BJ (cell line): Measurements from ENCODE around the gene IFNGR2. TPM values are rescaled to one million over a fixed set of nuclear protein-coding genes. Genes with fewer than 3 reads are reported as not detected.

ENCODE experiments used
- CTCF ChIA-PET: fragments of 350-600 bp; formaldehyde crosslinking; extraction: SDS; loops from one replicate; lab custom pipeline; 2021; ENCODE audit warnings: antibody characterized with exemption, inconsistent platforms; lab: Yijun Ruan, JAX
- POLR2A ChIA-PET: fragments of 300-600 bp; sonication (Branson Sonifier 250); formaldehyde crosslinking; extraction: SDS; loops from one replicate; lab custom pipeline; 2021; ENCODE audit warnings: antibody characterized with exemption; lab: Charles Lee
- DNase-seq: peaks from one replicate; pipeline ENCODE4 v3.0.0-alpha.2; 2011; ENCODE audit warnings: low read depth
- H3K27me3 ChIP-seq: 2 replicates; pipeline ENCODE4 v1.6.0; 2011; ENCODE audit warnings: low read length; ENCODE audit not compliant: control insufficient read depth, insufficient read depth
- H3K36me3 ChIP-seq: 2 replicates; pipeline ENCODE4 v1.5.1; 2011; ENCODE audit warnings: low read length; ENCODE audit not compliant: control insufficient read depth, insufficient read depth
- H3K4me3 ChIP-seq: 2 replicates; pipeline ENCODE4 v1.5.1; 2011; ENCODE audit warnings: low read depth, mild to moderate bottlenecking, control low read depth, low read length
- CTCF ChIP-seq: IDR thresholded peaks from 2 replicates; pipeline ENCODE4 v1.5.1; 2011; ENCODE audit warnings: low read depth, mild to moderate bottlenecking, control low read depth, inconsistent platforms, low read length, moderate library complexity; ENCODE audit not compliant: insufficient read depth
- polyA minus RNA-seq: library from RNA; depleted of rRNA, polyadenylated mRNA; stranded (reverse); fragments of >200 nt; gene quantifications from 2 replicates; pipeline ENCODE4 v1.2.3, GENCODE V29; 2011; rRNA and poly(A)+ RNA removed
- polyA plus RNA-seq: library from polyadenylated mRNA; depleted of rRNA; stranded (reverse); fragments of >200 nt; gene quantifications from 2 replicates; pipeline ENCODE4 v1.2.3, GENCODE V29; 2011; rRNA removed

The IFNGR2 gene, protein sequence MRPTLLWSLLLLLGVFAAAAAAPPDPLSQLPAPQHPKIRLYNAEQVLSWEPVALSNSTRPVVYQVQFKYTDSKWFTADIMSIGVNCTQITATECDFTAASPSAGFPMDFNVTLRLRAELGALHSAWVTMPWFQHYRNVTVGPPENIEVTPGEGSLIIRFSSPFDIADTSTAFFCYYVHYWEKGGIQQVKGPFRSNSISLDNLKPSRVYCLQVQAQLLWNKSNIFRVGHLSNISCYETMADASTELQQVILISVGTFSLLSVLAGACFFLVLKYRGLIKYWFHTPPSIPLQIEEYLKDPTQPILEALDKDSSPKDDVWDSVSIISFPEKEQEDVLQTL
- polyA plus RNA-seq (107 and 114 TPM in 2 replicates), polyA minus RNA-seq (55.7 and 120 TPM in 2 replicates)

GRCh38 chr21:33403128-33403785, at the start of gene IFNGR2:
Gene IFNGR2, plus strand, starts transcription at chr21:33403413. Its CDS starts 131 bp downstream, at chr21:33403544.
- CTCF ChIA-PET: no interaction called here
- POLR2A ChIA-PET: interaction anchor here (1.1 kb wide), 1 partner anchor 79 kb away, joined by 3 read pairs; the partner anchor contains the start of gene IFNAR1

DNA sequence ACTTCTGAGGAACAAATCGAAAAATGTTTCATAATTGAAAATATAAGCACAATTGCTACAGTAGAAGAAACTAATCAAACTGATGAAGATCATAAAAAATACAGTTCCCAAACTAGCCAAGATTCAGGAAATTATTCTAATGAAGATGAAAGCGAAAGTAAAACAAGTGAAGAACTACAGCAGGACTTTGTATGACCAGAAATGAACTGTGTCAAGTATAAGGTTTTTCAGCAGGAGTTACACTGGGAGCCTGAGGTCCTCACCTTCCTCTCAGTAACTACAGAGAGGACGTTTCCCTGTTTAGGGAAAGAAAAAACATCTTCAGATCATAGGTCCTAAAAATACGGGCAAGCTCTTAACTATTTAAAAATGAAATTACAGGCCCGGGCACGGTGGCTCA, 47.9 kb upstream of the IFNGR2 start:
- ChIA-PET CTCF (no interaction called here), POLR2A (no interaction called here)
- H3K36me3 ChIP-seq: peaks cover 8% of the 10 kb centered on the region
- H3K4me3 ChIP-seq: no peak overlapping the region
- no peak for DNase-seq
- no peak for TF ChIP-seq CTCF
- no peaks in the 10 kb centered on the region for H3K27me3 ChIP-seq

More at GRCh38 chr21:33403128-33403785, at the start of gene IFNGR2:
- DNase-seq: no peak
- Histone ChIP-seq H3K4me3 (peak within 1 kb of the TSS; percentile 90), H3K27me3 (no peaks in the 10 kb centered on the region), H3K36me3 (no peaks in the 10 kb centered on the region)
- TF ChIP-seq CTCF: no peak

DNA sequence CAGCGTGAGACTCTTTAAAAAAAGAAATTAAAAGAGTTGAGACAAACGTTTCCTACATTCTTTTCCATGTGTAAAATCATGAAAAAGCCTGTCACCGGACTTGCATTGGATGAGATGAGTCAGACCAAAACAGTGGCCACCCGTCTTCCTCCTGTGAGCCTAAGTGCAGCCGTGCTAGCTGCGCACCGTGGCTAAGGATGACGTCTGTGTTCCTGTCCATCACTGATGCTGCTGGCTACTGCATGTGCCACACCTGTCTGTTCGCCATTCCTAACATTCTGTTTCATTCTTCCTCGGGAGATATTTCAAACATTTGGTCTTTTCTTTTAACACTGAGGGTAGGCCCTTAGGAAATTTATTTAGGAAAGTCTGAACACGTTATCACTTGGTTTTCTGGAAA, 47.2 kb upstream of the IFNGR2 start:
- POLR2A ChIA-PET: no interaction called here
- TF ChIP-seq CTCF: no peak
- DNase-seq: no peak
- no peak overlapping the region for H3K4me3 ChIP-seq
- H3K27me3 ChIP-seq: no peaks in the 10 kb centered on the region
- peaks cover 8% of the 10 kb centered on the region for H3K36me3 ChIP-seq
- CTCF ChIA-PET: interaction anchor here (0.7 kb wide), 1 partner anchor 86 kb away, joined by 3 read pairs; no protein-coding TSS in a partner anchor

DNA sequence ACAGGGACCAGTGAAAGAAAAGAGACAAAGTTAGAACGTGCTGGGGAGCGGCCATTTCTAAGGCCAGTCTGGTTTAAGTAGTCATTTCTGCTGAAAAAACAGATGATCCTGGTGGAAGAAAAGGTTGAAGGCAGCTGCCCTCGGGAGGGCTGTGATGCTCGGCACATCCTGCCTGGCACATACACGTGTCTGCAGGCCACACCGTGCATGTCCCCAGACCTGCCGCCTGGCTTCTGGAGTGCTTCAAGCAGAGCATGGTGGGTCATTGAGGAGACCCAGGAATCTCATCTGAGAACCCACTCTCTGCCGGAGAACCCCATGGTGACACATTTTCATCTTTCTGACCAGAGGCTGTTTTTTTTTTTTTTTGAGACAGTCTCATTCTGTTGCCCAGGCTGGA, 46.0 kb upstream of the IFNGR2 start:
- ChIA-PET CTCF (no interaction called here), POLR2A (no interaction called here)
- DNase-seq: no peak
- no peak for TF ChIP-seq CTCF
- Histone ChIP-seq H3K36me3 (peaks cover 8% of the 10 kb centered on the region), H3K4me3 (no peak overlapping the region), H3K27me3 (no peaks in the 10 kb centered on the region)

DNA sequence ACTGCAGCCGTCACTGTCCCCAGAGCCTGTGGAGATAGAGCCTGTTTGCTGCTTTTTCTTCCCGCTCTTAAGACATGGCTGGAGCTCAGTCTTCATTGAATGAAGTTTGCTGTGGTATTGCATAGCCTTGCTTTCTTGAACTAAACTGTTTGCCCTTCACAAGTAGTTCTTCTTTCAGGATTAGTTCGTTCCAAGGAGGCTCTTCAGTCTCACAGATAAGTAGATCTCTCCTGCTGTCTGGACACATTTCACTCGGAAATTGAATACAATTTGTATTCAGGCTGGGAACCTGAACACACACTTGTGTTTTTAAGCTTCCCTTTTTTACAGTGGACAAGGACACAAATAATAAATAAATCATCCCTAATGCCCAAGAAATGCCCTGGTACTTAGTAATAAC, 43.8 kb upstream of the IFNGR2 start:
- no peak for DNase-seq
- CTCF ChIA-PET: interaction anchor here (1.0 to 3.5 kb wide), 6 partner anchors 11 to 163 kb away, joined by 3 to 30 read pairs (median 14); no protein-coding TSS in a partner anchor

More for the DNA sequence above, 43.8 kb upstream of the IFNGR2 start:
- peaks cover 8% of the 10 kb centered on the region for H3K36me3 ChIP-seq
- no peak overlapping the region for H3K4me3 ChIP-seq
- POLR2A ChIA-PET: no interaction called here
- TF ChIP-seq CTCF: no peak
- H3K27me3 ChIP-seq: no peaks in the 10 kb centered on the region
